Progenitor cell of endocrine pancreas (in vitro differentiated cells): Measurements from ENCODE around the gene NECAB3. TPM values are rescaled to one million over a fixed set of nuclear protein-coding genes. Genes with fewer than 3 reads are reported as not detected.

Experiments used
- DNase-seq: peaks from one replicate; pipeline ENCODE4 v3.0.0; 2021; ENCODE audit warnings: low spot score; ENCODE audit not compliant: unreplicated experiment
- H3K27ac Mint-ChIP-seq: 2 replicates; pipeline ENCODE4 v1.8.0; 2021; ENCODE audit warnings: mild to moderate bottlenecking, moderate library complexity, mixed read lengths
- H3K27me3 Mint-ChIP-seq: 2 replicates; pipeline ENCODE4 v1.8.0; 2021; ENCODE audit warnings: mixed read lengths
- H3K36me3 Mint-ChIP-seq: 2 replicates; pipeline ENCODE4 v1.8.0; 2022; ENCODE audit warnings: mixed read lengths; ENCODE audit not compliant: insufficient read depth
- H3K4me1 Mint-ChIP-seq: 2 replicates; pipeline ENCODE4 v1.8.0; 2021; ENCODE audit warnings: low read depth, mixed read lengths
- H3K4me3 Mint-ChIP-seq: 2 replicates; pipeline ENCODE4 v1.8.0; 2021; ENCODE audit warnings: low read depth, mild to moderate bottlenecking, moderate library complexity, mixed read lengths
- H3K9me3 Mint-ChIP-seq: 2 replicates; pipeline ENCODE4 v1.8.0; 2021; ENCODE audit warnings: low read depth, mixed read lengths
- total RNA-seq: library from RNA; stranded (reverse); gene quantifications from 2 replicates; pipeline ENCODE4 v1.2.1, GENCODE V29; 2021
- TF ChIP-seq, protein P1 (sequence below): fragments of 200-600 bp; sonication (generic); IDR thresholded peaks from one replicate; pipeline ENCODE4 v1.5.0; 2021; ENCODE audit warnings: antibody characterized with exemption, mild to moderate bottlenecking; ENCODE audit not compliant: unreplicated experiment

The NECAB3 gene
- total RNA-seq, 1 donor from 2014 or later, result 68.3 TPM

DNA sequence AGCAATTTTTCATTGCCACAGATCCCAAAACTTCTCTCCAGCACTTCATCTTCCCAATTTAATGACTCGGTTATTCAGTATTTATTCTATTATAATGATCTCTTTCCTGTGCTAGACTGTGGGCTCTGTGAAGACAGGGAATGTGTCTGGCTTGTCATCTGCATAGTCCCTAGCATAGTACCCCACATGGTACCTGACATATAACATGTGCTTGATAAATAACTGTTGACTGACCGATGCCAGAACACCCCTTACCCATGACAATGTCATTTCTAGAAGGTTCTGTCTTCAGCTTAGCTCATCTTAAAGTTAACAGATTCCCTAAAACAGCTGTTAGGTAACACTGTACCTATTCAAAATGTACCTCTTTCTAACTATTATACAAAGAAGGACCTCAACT, 42.3 kb upstream of the NECAB3 start:
- no peak for DNase-seq
- TF ChIP-seq, protein P1, sequence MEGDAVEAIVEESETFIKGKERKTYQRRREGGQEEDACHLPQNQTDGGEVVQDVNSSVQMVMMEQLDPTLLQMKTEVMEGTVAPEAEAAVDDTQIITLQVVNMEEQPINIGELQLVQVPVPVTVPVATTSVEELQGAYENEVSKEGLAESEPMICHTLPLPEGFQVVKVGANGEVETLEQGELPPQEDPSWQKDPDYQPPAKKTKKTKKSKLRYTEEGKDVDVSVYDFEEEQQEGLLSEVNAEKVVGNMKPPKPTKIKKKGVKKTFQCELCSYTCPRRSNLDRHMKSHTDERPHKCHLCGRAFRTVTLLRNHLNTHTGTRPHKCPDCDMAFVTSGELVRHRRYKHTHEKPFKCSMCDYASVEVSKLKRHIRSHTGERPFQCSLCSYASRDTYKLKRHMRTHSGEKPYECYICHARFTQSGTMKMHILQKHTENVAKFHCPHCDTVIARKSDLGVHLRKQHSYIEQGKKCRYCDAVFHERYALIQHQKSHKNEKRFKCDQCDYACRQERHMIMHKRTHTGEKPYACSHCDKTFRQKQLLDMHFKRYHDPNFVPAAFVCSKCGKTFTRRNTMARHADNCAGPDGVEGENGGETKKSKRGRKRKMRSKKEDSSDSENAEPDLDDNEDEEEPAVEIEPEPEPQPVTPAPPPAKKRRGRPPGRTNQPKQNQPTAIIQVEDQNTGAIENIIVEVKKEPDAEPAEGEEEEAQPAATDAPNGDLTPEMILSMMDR, result no peak
- H3K9me3 Mint-ChIP-seq, result peaks cover 7% of the 10 kb centered on the region
- peaks cover 2% of the 10 kb centered on the region for H3K4me1 Mint-ChIP-seq
- peaks cover 2% of the 10 kb centered on the region for H3K36me3 Mint-ChIP-seq
- H3K27me3 Mint-ChIP-seq, result no peaks in the 10 kb centered on the region
- H3K4me3 Mint-ChIP-seq, result no peak overlapping the region
- H3K27ac Mint-ChIP-seq, result no peak overlapping the region

DNA sequence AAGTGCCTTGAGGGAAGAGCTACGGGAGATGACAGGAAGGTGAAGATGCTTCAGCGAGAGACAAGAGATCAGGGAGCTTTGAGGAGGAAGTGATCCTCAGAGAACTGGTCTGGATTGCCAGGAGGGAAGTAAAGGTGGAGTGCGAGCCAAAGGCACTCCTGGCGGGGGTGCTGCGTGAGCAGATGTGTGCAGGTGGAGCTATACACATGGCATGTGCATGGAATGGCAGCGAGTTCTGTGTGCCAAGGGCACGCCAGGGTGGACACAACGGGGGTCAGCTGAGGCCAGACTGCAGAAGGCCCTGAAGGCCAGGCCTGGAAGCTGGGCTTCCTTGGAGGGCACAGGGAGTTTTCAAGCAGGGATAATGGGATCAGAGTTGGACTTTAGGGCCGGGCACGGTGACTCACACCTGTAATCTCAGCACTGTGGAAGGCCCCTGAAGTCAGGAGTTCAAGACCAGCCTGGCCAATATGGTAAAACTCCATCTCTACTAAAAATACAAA, 39.7 kb upstream of the NECAB3 start:
- Mint-ChIP-seq H3K4me3 (no peak overlapping the region), H3K9me3 (no peaks in the 10 kb centered on the region), H3K27me3 (no peaks in the 10 kb centered on the region), H3K36me3 (no peaks in the 10 kb centered on the region), H3K4me1 (no peaks in the 10 kb centered on the region), H3K27ac (no peak overlapping the region)
- no peak for DNase-seq
- TF ChIP-seq, protein P1, result no peak

DNA sequence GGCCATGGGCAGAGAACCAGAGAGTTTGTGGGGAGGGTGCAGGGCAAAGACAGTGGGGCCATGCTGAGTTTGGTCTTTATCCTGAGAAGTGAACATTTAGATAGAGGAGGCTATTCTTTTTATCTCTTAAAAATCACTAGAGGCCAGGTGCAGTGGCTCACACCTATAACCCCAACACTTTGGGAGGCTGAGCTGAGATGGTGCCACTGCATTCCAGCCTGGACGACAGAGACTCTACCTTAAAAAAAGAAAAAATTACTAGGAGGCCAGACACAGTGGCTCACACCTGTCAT, 37.2 kb upstream of the NECAB3 start:
- H3K27me3 Mint-ChIP-seq, result no peaks in the 10 kb centered on the region
- H3K4me3 Mint-ChIP-seq, result no peak overlapping the region
- H3K27ac Mint-ChIP-seq, result no peak overlapping the region
- no peaks in the 10 kb centered on the region for H3K36me3 Mint-ChIP-seq
- H3K4me1 Mint-ChIP-seq, result peaks cover 4% of the 10 kb centered on the region
- TF ChIP-seq, protein P1, result no peak
- H3K9me3 Mint-ChIP-seq, result no peaks in the 10 kb centered on the region
- DNase-seq, result no peak

DNA sequence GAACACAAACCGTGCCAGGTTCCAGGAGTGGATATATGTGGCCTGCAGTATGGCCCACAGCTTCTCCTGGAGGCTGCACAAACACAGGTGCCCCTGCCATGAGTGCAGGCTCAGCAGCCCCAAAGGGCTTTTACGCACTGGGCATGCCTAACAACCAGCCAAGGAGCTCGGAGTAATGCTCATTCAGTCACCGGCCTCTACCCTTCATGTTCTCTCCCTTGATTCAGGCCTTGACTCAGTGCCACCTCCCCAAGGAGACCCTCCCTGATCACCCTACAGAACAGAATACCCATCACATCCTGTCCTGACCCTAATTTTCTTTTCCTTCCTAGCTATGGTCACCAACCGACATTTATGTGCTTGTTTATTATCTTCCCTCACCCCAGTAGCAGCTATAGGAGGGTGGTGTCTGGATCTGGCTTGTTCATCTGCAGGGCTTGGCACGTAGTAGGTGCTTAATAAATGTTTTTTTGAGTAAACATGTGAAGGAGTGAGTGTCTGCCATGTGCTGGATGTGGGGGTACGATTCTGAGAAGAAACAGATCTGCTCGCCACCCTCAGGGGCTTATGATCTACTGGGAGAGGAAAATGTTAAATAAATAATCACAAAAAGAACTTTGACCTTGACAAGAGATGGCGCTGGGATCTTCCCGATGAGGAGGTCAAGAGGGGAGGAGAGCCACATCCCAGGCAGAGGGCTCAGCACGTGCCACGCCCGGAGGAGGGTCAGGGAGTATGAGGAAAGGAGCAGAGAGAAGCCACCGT, 36.6 kb upstream of the NECAB3 start:
- peaks cover 4% of the 10 kb centered on the region for H3K4me1 Mint-ChIP-seq
- H3K4me3 Mint-ChIP-seq, result no peak overlapping the region
- no peak overlapping the region for H3K27ac Mint-ChIP-seq
- TF ChIP-seq, protein P1, result no peak
- H3K27me3 Mint-ChIP-seq, result no peaks in the 10 kb centered on the region
- DNase-seq, result no peak
- no peaks in the 10 kb centered on the region for H3K36me3 Mint-ChIP-seq
- no peaks in the 10 kb centered on the region for H3K9me3 Mint-ChIP-seq

DNA sequence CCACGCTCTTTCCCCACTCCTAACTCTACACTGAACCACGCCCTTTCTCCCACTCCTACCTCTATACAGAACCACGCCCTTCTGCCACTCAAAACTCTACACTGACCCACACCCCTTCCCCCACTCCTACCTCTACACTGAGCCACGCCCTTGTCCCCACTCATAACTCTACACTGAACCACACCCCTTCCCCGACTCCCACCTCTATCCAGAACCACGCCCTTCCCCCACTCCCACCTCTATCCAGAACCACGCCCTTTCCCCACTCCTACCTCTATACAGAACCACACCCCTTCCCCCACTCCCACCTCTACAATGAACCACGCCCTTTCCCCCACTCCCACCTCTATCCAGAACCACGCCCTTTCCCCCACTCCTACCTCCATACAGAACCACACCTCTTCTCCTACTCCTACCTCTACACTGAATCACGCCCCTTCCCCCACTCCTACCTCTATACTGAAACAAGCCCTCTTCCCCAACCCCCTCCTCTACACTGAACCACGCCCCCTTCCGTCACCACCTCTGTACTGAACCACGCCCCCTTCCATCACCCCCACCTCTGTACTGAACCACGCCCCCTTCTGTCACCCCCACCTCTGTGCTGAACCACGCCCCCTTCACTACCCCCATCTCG, 35.8 kb upstream of the NECAB3 start:
- no peak for DNase-seq
- H3K9me3 Mint-ChIP-seq, result no peaks in the 10 kb centered on the region
- H3K4me3 Mint-ChIP-seq, result no peak overlapping the region
- H3K4me1 Mint-ChIP-seq, result peaks cover 4% of the 10 kb centered on the region
- TF ChIP-seq, protein P1, result no peak
- no peaks in the 10 kb centered on the region for H3K36me3 Mint-ChIP-seq
- H3K27me3 Mint-ChIP-seq, result no peaks in the 10 kb centered on the region
- H3K27ac Mint-ChIP-seq, result no peak overlapping the region
